Endothelial cell of umbilical vein (primary cell): Measurements from ENCODE around the gene CD38. TPM values are rescaled to one million over a fixed set of nuclear protein-coding genes. Genes with fewer than 3 reads are reported as not detected.

Experiments used
- BruUV-seq: library from RNA; stranded (reverse); fragments of 400-500 nt; replicated peaks from 2 replicates; lab custom pipeline; 2021; lab: Mats Ljungman, UMichigan
- CTCF ChIA-PET: fragments of 300-600, 350-600 bp; sonication (Branson Sonifier 250); formaldehyde crosslinking; loops from one replicate; lab custom pipeline; 2021; ENCODE audit warnings: antibody characterized with exemption, inconsistent platforms; lab: Charles Lee
- POLR2A ChIA-PET: fragments of 300-600, 350-600 bp; sonication (Branson Sonifier 250); formaldehyde crosslinking; loops from one replicate; lab custom pipeline; 2021; ENCODE audit warnings: antibody characterized with exemption, inconsistent platforms; lab: Charles Lee
- DNase-seq: peaks from one replicate; pipeline ENCODE4 v3.0.0-alpha.2; 2011; ENCODE audit warnings: low read depth, low spot score
- FAIRE-seq: peaks from 2 replicates; lab custom pipeline; 2011; peaks lifted over from hg19 to GRCh38; lab: Jason Lieb, UNC
- H2AFZ ChIP-seq: 2 replicates; pipeline ENCODE4 v1.6.0; 2012; ENCODE audit warnings: low read depth, low read length, control low read depth, inconsistent platforms
- H3K27ac ChIP-seq: 2 replicates; pipeline ENCODE4 v1.5.1; 2011; ENCODE audit warnings: low read depth, mild to moderate bottlenecking, control low read depth, low read length, moderate library complexity; ENCODE audit not compliant: insufficient read depth
- H3K27me3 ChIP-seq, 2 experiments: 2 replicates each; pipeline versions ENCODE4 v1.6.0 to v1.6.1; 2011; ENCODE audit warnings: low read length in 2 of 2, mixed read lengths in 1 of 2; ENCODE audit not compliant: control insufficient read depth in 2 of 2, insufficient read depth in 2 of 2
- H3K36me3 ChIP-seq, 2 experiments: 2 replicates in 1 of 2; 3 replicates in 1 of 2; pipeline ENCODE4 v1.5.1; 2011; ENCODE audit warnings: low read length in 2 of 2, mild to moderate bottlenecking in 1 of 2, moderate library complexity in 1 of 2; ENCODE audit not compliant: control insufficient read depth in 2 of 2, insufficient read depth in 2 of 2; ENCODE audit errors: extremely low read depth in 1 of 2
- H3K4me1 ChIP-seq: 3 replicates; pipeline ENCODE4 v1.5.1; 2011; ENCODE audit warnings: mild to moderate bottlenecking, low read length; ENCODE audit not compliant: control insufficient read depth, insufficient read depth; ENCODE audit errors: extremely low read depth
- H3K4me2 ChIP-seq: 2 replicates; pipeline ENCODE4 v1.6.1; 2011; ENCODE audit warnings: low read length, control low read depth, mixed read lengths; ENCODE audit not compliant: insufficient read depth
- H3K4me3 ChIP-seq, 3 experiments: fragments of 200-600 bp in 1 of 3; sonication (generic), shearing (Covaris generic) in 1 of 3; replicated peaks in 1 of 3; 2 replicates each; pipeline ENCODE4 v1.5.1; 2011 to 2016; ENCODE audit warnings: control low read depth in 3 of 3, low read length in 3 of 3, mild to moderate bottlenecking in 2 of 3, inconsistent platforms in 1 of 3, low read depth in 1 of 3, moderate library complexity in 1 of 3; ENCODE audit not compliant: insufficient read depth in 1 of 3
- H3K79me2 ChIP-seq: 2 replicates; pipeline ENCODE4 v1.6.0; 2012; ENCODE audit warnings: low read length, inconsistent platforms; ENCODE audit not compliant: control insufficient read depth, insufficient read depth
- H3K9ac ChIP-seq: replicated peaks from 2 replicates; pipeline ENCODE3; 2011; ENCODE audit warnings: low read length, control low read depth; ENCODE audit not compliant: insufficient read depth; ENCODE audit errors: extremely low read depth
- H3K9me1 ChIP-seq: replicated peaks from 3 replicates; pipeline ENCODE4 v1.6.0; 2011; ENCODE audit warnings: mild to moderate bottlenecking, low read length; ENCODE audit not compliant: control insufficient read depth, insufficient read depth; ENCODE audit errors: extremely low read depth
- H3K9me3 ChIP-seq: replicated peaks from 2 replicates; pipeline ENCODE4 v1.5.1; 2012; ENCODE audit warnings: low read length, inconsistent platforms; ENCODE audit not compliant: control insufficient read depth, insufficient read depth
- H4K20me1 ChIP-seq: replicated peaks from 2 replicates; pipeline ENCODE3; 2011; ENCODE audit warnings: mild to moderate bottlenecking, low read length; ENCODE audit not compliant: control insufficient read depth, insufficient read depth; ENCODE audit errors: extremely low read depth
- EZH2 ChIP-seq: IDR thresholded peaks from 2 replicates; pipeline ENCODE4 v1.6.1; 2012; ENCODE audit warnings: borderline replicate concordance, low read depth, mild to moderate bottlenecking, moderate library complexity, low read length, inconsistent platforms; ENCODE audit not compliant: severe bottlenecking
- FOS ChIP-seq: IDR thresholded peaks from 2 replicates; pipeline ENCODE4 v1.6.1; 2011; ENCODE audit warnings: mild to moderate bottlenecking, low read length, moderate library complexity, borderline replicate concordance; ENCODE audit not compliant: insufficient read depth
- GATA2 ChIP-seq: IDR thresholded peaks from 2 replicates; pipeline ENCODE4 v1.7.0; 2011; ENCODE audit warnings: low read depth, mild to moderate bottlenecking, moderate library complexity, mixed read lengths, low read length; ENCODE audit not compliant: insufficient read length, insufficient read depth
- JUN ChIP-seq: IDR thresholded peaks from 2 replicates; pipeline ENCODE4 v1.6.1; 2011; ENCODE audit warnings: borderline replicate concordance, low read depth; ENCODE audit not compliant: insufficient read length, insufficient read depth
- MYC ChIP-seq: IDR thresholded peaks from one replicate; pipeline ENCODE4 v1.6.1; 2011; ENCODE audit warnings: mild to moderate bottlenecking, low read depth, low read length
- POLR2A ChIP-seq: IDR thresholded peaks from 2 replicates; pipeline ENCODE4 v1.6.1; 2012; ENCODE audit warnings: low read depth, mild to moderate bottlenecking, control low read depth, low read length
- POLR2AphosphoS5 ChIP-seq: IDR thresholded peaks from 2 replicates; pipeline ENCODE4 v1.6.1; 2012; ENCODE audit warnings: low read depth, mild to moderate bottlenecking, control low read depth, low read length, moderate library complexity; ENCODE audit not compliant: insufficient read depth
- dilution Hi-C: fragments of 300-500 bp; cut with MboI; formaldehyde crosslinking; loops from one replicate; pipeline ENCODE4 v1.15.0; 2019; ENCODE audit warnings: low sequenced_read_pairs; ENCODE audit not compliant: extremely low pct_ligation_motif_present
- intact Hi-C: fragments of 100-400 bp; cut with micrococcal nuclease; formaldehyde crosslinking; loops from one replicate; pipeline ENCODE4 v1.10.0; 2022
- polyA plus RNA-seq, 4 experiments: library from polyadenylated mRNA; depleted of rRNA in 3 of 4; stranded (reverse) in 3 of 4; unstranded in 1 of 4; fragments of >200 nt; gene quantifications; 2 replicates each; pipeline versions ENCODE4 v1.2.1 to v1.2.3, GENCODE V29; 2011 to 2012; ENCODE audit warnings: missing spikeins in 1 of 4
- total RNA-seq: library from RNA; stranded (reverse); gene quantifications from 2 replicates; pipeline ENCODE4 v1.2.3, GENCODE V29; 2021
- TF ChIP-seq, protein P1 (sequence below): IDR thresholded peaks from 2 replicates; pipeline ENCODE4 v1.6.1; 2011; ENCODE audit not compliant: insufficient read depth, insufficient read length
- TF ChIP-seq, protein P2 (sequence below), 2 donors: IDR thresholded peaks; 1 replicate in 1 of 2; 2 replicates in 1 of 2; pipeline ENCODE4 v1.5.1; 2011; ENCODE audit warnings: low read length in 2 of 2, mild to moderate bottlenecking in 2 of 2, moderate library complexity in 2 of 2, control low read depth in 1 of 2, inconsistent platforms in 1 of 2, low read depth in 1 of 2; ENCODE audit not compliant: insufficient read depth in 1 of 2; ENCODE audit errors: extremely low read depth in 1 of 2

Gene CD38
- total and polyA plus RNA-seq, 2 donors (not counting 3 experiments of a cell fraction or from before 2014, with no cell fraction given), result 0.11 to 0.31 TPM

DNA sequence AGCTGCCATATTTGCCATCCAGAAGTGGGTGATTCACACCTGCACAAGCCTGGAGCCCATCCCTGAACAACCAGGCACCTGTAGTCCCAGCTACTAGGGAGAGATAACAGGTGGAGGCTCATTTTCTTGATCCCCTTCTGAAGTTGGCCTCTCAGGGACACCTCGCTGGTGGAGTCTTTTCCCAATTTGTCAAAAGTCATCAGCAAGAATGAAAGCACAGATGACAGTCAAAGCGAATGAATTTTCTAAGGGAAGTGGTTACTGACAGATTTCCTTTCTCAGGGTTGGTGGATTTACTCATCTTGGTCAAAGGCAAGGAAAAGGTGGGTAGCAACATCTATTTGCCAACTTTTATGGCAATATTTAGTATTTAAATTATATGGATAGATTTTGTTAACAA, 123.9 kb downstream of the CD38 start:
- ChIA-PET POLR2A (no interaction called here), CTCF (interaction anchor here (0.9 to 1.3 kb wide), 2 partner anchors 19 to 54 kb away, joined by 4 to 7 read pairs; no protein-coding TSS in a partner anchor)
- Histone ChIP-seq H3K9me3 (no peaks in the 10 kb centered on the region), H3K79me2 (no peaks in the 10 kb centered on the region), H3K36me3 (no peaks in the 10 kb centered on the region), H3K27me3 (peaks cover 0 to 5% of the 10 kb centered on the region in 2 experiments), H3K4me1 (no peaks in the 10 kb centered on the region), H3K4me2 (no peak overlapping the region), H3K27ac (no peak overlapping the region), H2AFZ (no peak overlapping the region), H3K9me1 (no peaks in the 10 kb centered on the region), H3K9ac (no peak overlapping the region), H3K4me3 (no peak overlapping the region), H4K20me1 (no peaks in the 10 kb centered on the region)
- TF ChIP-seq EZH2 (no peak), POLR2AphosphoS5 (no peak), JUN (no peak), GATA2 (no peak), MYC (no peak), POLR2A (no peak), FOS (no peak)
- TF ChIP-seq, protein P1, sequence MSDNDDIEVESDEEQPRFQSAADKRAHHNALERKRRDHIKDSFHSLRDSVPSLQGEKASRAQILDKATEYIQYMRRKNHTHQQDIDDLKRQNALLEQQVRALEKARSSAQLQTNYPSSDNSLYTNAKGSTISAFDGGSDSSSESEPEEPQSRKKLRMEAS, result no peak
- TF ChIP-seq, protein P2, sequence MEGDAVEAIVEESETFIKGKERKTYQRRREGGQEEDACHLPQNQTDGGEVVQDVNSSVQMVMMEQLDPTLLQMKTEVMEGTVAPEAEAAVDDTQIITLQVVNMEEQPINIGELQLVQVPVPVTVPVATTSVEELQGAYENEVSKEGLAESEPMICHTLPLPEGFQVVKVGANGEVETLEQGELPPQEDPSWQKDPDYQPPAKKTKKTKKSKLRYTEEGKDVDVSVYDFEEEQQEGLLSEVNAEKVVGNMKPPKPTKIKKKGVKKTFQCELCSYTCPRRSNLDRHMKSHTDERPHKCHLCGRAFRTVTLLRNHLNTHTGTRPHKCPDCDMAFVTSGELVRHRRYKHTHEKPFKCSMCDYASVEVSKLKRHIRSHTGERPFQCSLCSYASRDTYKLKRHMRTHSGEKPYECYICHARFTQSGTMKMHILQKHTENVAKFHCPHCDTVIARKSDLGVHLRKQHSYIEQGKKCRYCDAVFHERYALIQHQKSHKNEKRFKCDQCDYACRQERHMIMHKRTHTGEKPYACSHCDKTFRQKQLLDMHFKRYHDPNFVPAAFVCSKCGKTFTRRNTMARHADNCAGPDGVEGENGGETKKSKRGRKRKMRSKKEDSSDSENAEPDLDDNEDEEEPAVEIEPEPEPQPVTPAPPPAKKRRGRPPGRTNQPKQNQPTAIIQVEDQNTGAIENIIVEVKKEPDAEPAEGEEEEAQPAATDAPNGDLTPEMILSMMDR (IDR thresholded peaks at IDR 0.05; ENCODE audit: extremely low read depth in 1 of 2, insufficient read depth in 1 of 2, low read depth in 1 of 2, low read length in 2 of 2), result no peak
- no TSS peak for BruUV-seq
- dilution Hi-C loops, result no loop called here
- intact Hi-C loops, result no loop called here
- FAIRE-seq (no peak), DNase-seq (no peak)
